ENCODE measurements around the gene S100A6. TPM values are rescaled to one million over a fixed set of nuclear protein-coding genes. Genes with fewer than 3 reads are reported as not detected.

Gene S100A6
- total and polyA plus RNA-seq, 2 donors (not counting 1 experiment from before 2014, with no cell fraction given), result 1,280 to 4,042 TPM

DNA sequence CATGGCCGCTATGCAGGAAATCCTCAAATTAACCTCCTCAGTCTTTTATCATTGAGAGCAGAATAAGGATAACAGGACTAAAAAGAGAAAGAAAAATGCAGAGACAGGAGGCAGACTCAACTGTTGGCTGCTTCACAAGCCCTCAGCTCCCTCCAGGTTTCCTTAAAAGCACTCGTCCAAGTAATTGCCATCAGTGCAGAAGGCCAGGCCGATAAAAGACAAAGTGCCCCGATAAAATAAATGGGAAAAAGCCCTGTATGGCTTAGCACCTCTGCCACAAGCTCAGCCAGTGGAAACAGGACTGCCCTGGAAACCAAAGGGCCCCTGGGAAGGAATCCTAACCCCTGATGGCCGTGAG, 8.1 kb downstream of the S100A6 start:
- no peak overlapping the region for H3K9ac ChIP-seq (ENCODE audit: insufficient read depth, low read length)
- no peaks in the 10 kb centered on the region for H3K9me3 ChIP-seq (ENCODE audit: control insufficient read depth, insufficient read depth, low read depth, low read length)
- no peak for TF ChIP-seq EZH2 (IDR thresholded peaks at IDR 0.05; ENCODE audit: low read length, missing control alignments)
- TF ChIP-seq, protein P1, sequence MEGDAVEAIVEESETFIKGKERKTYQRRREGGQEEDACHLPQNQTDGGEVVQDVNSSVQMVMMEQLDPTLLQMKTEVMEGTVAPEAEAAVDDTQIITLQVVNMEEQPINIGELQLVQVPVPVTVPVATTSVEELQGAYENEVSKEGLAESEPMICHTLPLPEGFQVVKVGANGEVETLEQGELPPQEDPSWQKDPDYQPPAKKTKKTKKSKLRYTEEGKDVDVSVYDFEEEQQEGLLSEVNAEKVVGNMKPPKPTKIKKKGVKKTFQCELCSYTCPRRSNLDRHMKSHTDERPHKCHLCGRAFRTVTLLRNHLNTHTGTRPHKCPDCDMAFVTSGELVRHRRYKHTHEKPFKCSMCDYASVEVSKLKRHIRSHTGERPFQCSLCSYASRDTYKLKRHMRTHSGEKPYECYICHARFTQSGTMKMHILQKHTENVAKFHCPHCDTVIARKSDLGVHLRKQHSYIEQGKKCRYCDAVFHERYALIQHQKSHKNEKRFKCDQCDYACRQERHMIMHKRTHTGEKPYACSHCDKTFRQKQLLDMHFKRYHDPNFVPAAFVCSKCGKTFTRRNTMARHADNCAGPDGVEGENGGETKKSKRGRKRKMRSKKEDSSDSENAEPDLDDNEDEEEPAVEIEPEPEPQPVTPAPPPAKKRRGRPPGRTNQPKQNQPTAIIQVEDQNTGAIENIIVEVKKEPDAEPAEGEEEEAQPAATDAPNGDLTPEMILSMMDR (conservative IDR thresholded peaks at IDR 0.05 in 1 of 2, IDR thresholded peaks at IDR 0.05 in 1 of 2; ENCODE audit: low read depth in 1 of 2, low read length in 2 of 2), result no peak
- H3K27ac ChIP-seq (ENCODE audit: insufficient read depth, low read length), result no peak overlapping the region
- H4K20me1 ChIP-seq (ENCODE audit: control insufficient read depth, extremely low read depth, insufficient read depth, low read length), result no peaks in the 10 kb centered on the region
- H2AFZ ChIP-seq (ENCODE audit: low read length), result no peak overlapping the region
- H3K4me1 ChIP-seq (ENCODE audit: control insufficient read depth, extremely low read depth, insufficient read depth, low read length), result peaks cover 3% of the 10 kb centered on the region
- no peaks in the 10 kb centered on the region for H3K79me2 ChIP-seq (ENCODE audit: control insufficient read depth, insufficient read depth, low read length)
- H3K4me2 ChIP-seq (ENCODE audit: extremely low read depth, insufficient read depth, low read length), result no peak overlapping the region
- no peak overlapping the region for H3K4me3 ChIP-seq (replicated peaks in 1 of 4; ENCODE audit: control extremely low read depth in 1 of 4, insufficient read depth in 1 of 4, low read depth in 3 of 4, low read length in 4 of 4)
- H3K36me3 ChIP-seq (ENCODE audit: control insufficient read depth, insufficient read depth, low read length), result no peaks in the 10 kb centered on the region
- H3K27me3 ChIP-seq (ENCODE audit: control insufficient read depth, insufficient read depth, low read length), result no peaks in the 10 kb centered on the region
- no peak for DNase-seq (ENCODE audit: low read depth in 2 of 2)

DNA sequence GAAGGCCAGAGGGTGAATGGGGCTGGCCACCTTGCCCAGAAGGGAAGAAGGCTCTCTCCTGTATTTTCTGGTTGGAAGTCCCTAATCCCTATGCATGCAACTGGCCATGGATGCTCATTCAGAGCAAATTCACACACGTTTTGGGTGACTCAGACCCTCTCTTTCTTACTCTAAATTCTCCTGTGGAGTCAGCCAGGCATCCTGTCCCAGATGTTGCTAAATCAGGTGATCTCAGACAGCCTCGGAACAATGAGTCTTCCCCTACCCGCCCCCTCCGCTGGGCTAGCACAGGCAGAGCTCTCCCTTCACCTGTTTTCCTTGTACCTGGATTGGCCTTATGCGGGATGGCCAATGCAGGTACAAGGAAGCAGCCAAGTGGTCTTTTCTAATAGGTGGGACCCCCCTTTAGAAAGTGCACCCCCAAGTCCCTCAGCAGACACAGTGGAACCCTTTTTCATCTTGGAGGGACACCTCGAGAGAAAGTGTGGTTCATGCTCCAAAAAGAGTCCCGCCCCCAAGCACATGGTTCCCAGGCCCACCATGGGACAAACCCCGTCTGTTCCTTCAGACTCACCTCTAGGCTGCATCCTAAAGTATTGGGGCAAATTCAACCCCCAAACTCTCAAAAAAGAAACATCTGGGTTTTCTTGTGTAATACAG, 8.6 kb downstream of the S100A6 start:
- peak in 1 of 2 donors; percentile 42 for DNase-seq (ENCODE audit: low read depth in 2 of 2)

DNA sequence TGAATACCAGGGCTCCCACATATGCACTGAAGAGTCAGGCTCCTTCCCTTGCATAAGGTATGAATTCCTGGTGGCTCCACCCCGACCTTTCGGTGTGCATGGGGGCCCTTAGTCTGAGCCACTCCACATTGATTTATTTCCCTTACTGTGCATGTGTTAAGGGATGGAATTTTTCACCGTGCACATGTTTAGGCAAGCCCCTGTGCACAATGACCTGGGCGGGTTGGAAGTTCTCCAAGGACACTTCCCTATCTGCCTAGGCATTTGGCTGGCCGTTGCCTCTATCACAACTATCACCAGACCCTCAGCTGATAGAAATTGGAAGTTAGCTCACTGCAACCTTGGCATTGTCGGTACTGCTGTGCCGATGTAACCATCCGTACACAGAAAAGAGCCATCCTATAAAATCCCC, 9.7 kb downstream of the S100A6 start:
- Histone ChIP-seq H3K36me3 (ENCODE audit: control insufficient read depth, insufficient read depth, low read length) (no peaks in the 10 kb centered on the region), H3K9me3 (ENCODE audit: control insufficient read depth, insufficient read depth, low read depth, low read length) (no peaks in the 10 kb centered on the region), H3K4me2 (ENCODE audit: extremely low read depth, insufficient read depth, low read length) (no peak overlapping the region), H2AFZ (ENCODE audit: low read length) (no peak overlapping the region), H3K4me1 (ENCODE audit: control insufficient read depth, extremely low read depth, insufficient read depth, low read length) (peaks cover 2% of the 10 kb centered on the region), H3K27ac (ENCODE audit: insufficient read depth, low read length) (no peak overlapping the region), H4K20me1 (ENCODE audit: control insufficient read depth, extremely low read depth, insufficient read depth, low read length) (no peaks in the 10 kb centered on the region), H3K9ac (ENCODE audit: insufficient read depth, low read length) (no peak overlapping the region), H3K4me3 (replicated peaks in 1 of 4; ENCODE audit: control extremely low read depth in 1 of 4, insufficient read depth in 1 of 4, low read depth in 3 of 4, low read length in 4 of 4) (no peak overlapping the region), H3K27me3 (ENCODE audit: control insufficient read depth, insufficient read depth, low read length) (no peaks in the 10 kb centered on the region), H3K79me2 (ENCODE audit: control insufficient read depth, insufficient read depth, low read length) (no peaks in the 10 kb centered on the region)
- DNase-seq (ENCODE audit: low read depth in 2 of 2), result no peak
- TF ChIP-seq, protein P1 (conservative IDR thresholded peaks at IDR 0.05 in 1 of 2, IDR thresholded peaks at IDR 0.05 in 1 of 2; ENCODE audit: low read depth in 1 of 2, low read length in 2 of 2), result no peak
- TF ChIP-seq EZH2 (IDR thresholded peaks at IDR 0.05; ENCODE audit: low read length, missing control alignments), result no peak

More for the DNA sequence above, 8.6 kb downstream of the S100A6 start:
- Histone ChIP-seq H3K4me2 (ENCODE audit: extremely low read depth, insufficient read depth, low read length) (no peak overlapping the region), H3K9me3 (ENCODE audit: control insufficient read depth, insufficient read depth, low read depth, low read length) (no peaks in the 10 kb centered on the region), H3K4me1 (ENCODE audit: control insufficient read depth, extremely low read depth, insufficient read depth, low read length) (peaks cover 2% of the 10 kb centered on the region), H3K9ac (ENCODE audit: insufficient read depth, low read length) (no peak overlapping the region), H4K20me1 (ENCODE audit: control insufficient read depth, extremely low read depth, insufficient read depth, low read length) (no peaks in the 10 kb centered on the region), H3K79me2 (ENCODE audit: control insufficient read depth, insufficient read depth, low read length) (no peaks in the 10 kb centered on the region), H3K27ac (ENCODE audit: insufficient read depth, low read length) (no peak overlapping the region), H3K27me3 (ENCODE audit: control insufficient read depth, insufficient read depth, low read length) (no peaks in the 10 kb centered on the region), H3K4me3 (replicated peaks in 1 of 4; ENCODE audit: control extremely low read depth in 1 of 4, insufficient read depth in 1 of 4, low read depth in 3 of 4, low read length in 4 of 4) (no peak overlapping the region), H3K36me3 (ENCODE audit: control insufficient read depth, insufficient read depth, low read length) (no peaks in the 10 kb centered on the region), H2AFZ (ENCODE audit: low read length) (no peak overlapping the region)
- TF ChIP-seq, protein P1 (conservative IDR thresholded peaks at IDR 0.05 in 1 of 2, IDR thresholded peaks at IDR 0.05 in 1 of 2; ENCODE audit: low read depth in 1 of 2, low read length in 2 of 2), result no peak
- no peak for TF ChIP-seq EZH2 (IDR thresholded peaks at IDR 0.05; ENCODE audit: low read length, missing control alignments)
